Neural progenitor cell (in vitro differentiated cells): Measurements from ENCODE around the gene IL23R. TPM values are rescaled to one million over a fixed set of nuclear protein-coding genes. Genes with fewer than 3 reads are reported as not detected.

Experiments
- DNase-seq: peaks from one replicate; pipeline ENCODE4 v3.0.0-alpha.2; 2016; ENCODE audit warnings: low spot score
- H2AFZ ChIP-seq: fragments of 200-600 bp; sonication (generic); replicated peaks from 2 replicates; pipeline ENCODE4 v1.6.1; 2016; ENCODE audit warnings: antibody characterized with exemption
- H3F3A ChIP-seq: fragments of 200-600 bp; sonication (generic); 2 replicates; pipeline ENCODE4 v1.6.1; 2016; ENCODE audit warnings: antibody characterized with exemption, low read depth
- H3K27ac ChIP-seq: fragments of 200-600 bp; sonication (generic); 2 replicates; pipeline ENCODE4 v1.5.1; 2016; ENCODE audit warnings: mild to moderate bottlenecking
- H3K27me3 ChIP-seq: fragments of 200-600 bp; sonication (generic); 2 replicates; pipeline ENCODE4 v1.6.1; 2016; ENCODE audit warnings: mild to moderate bottlenecking, moderate library complexity
- H3K36me3 ChIP-seq: fragments of 200-600 bp; sonication (generic); 2 replicates; pipeline ENCODE4 v1.5.1; 2016
- H3K4me1 ChIP-seq: fragments of 200-600 bp; sonication (generic); 2 replicates; pipeline ENCODE4 v1.6.1; 2016; ENCODE audit warnings: mixed run types
- H3K4me2 ChIP-seq: fragments of 200-600 bp; sonication (generic); 2 replicates; pipeline ENCODE4 v1.6.1; 2016
- H3K4me3 ChIP-seq: fragments of 200-600 bp; sonication (generic); 2 replicates; pipeline ENCODE4 v1.5.1; 2016
- H3K79me2 ChIP-seq: fragments of 200-600 bp; sonication (generic); 2 replicates; pipeline ENCODE4 v1.6.1; 2016; ENCODE audit warnings: low read depth
- H3K9ac ChIP-seq: fragments of 200-600 bp; sonication (generic); 2 replicates; pipeline ENCODE4 v1.6.1; 2016
- H3K9me3 ChIP-seq: fragments of 200-600 bp; sonication (generic); 2 replicates; pipeline ENCODE4 v1.5.1; 2016; ENCODE audit warnings: low read depth
- H4K20me1 ChIP-seq: fragments of 200-600 bp; sonication (generic); 2 replicates; pipeline ENCODE4 v1.6.1; 2016; ENCODE audit warnings: low read depth
- H3K27ac Mint-ChIP-seq: 3 replicates; pipeline ENCODE4 v1.8.0; 2021; ENCODE audit warnings: mixed read lengths
- H3K27me3 Mint-ChIP-seq: 2 replicates; pipeline ENCODE4 v1.8.0; 2022; ENCODE audit warnings: low read depth, mild to moderate bottlenecking, inconsistent platforms, moderate library complexity, mixed read lengths; ENCODE audit not compliant: insufficient read depth
- H3K36me3 Mint-ChIP-seq: 3 replicates; pipeline ENCODE4 v1.8.0; 2021; ENCODE audit warnings: mixed read lengths
- H3K4me1 Mint-ChIP-seq: 3 replicates; pipeline ENCODE4 v1.8.0; 2021; ENCODE audit warnings: mixed read lengths
- H3K4me3 Mint-ChIP-seq: 3 replicates; pipeline ENCODE4 v1.8.0; 2021; ENCODE audit warnings: mild to moderate bottlenecking, moderate library complexity, mixed read lengths
- H3K9me3 Mint-ChIP-seq: 3 replicates; pipeline ENCODE4 v1.8.0; 2020; ENCODE audit warnings: mixed read lengths
- CTCF ChIP-seq: fragments of 200-600 bp; sonication (generic); IDR thresholded peaks from 2 replicates; pipeline ENCODE4 v1.5.1; 2017; ENCODE audit warnings: antibody characterized with exemption, mild to moderate bottlenecking
- EZH2 ChIP-seq: fragments of 200-600 bp; sonication (generic); IDR thresholded peaks from 2 replicates; pipeline ENCODE4 v1.6.1; 2017; ENCODE audit warnings: antibody characterized with exemption, mild to moderate bottlenecking, moderate library complexity
- EZH2phosphoT487 ChIP-seq: fragments of 200-600 bp; sonication (generic); IDR thresholded peaks from 2 replicates; pipeline ENCODE4 v1.6.1; 2017; ENCODE audit warnings: antibody characterized with exemption
- total RNA-seq: library from RNA; depleted of rRNA; stranded (reverse); fragments of >200 nt; gene quantifications from 2 replicates; pipeline ENCODE4 v1.2.3, GENCODE V29; 2015; ENCODE audit warnings: low replicate concordance

IL23R gene
- total RNA-seq, 1 donor from 2014 or later: not detected

- DNase-seq: no peak
- no peak overlapping the region for H2AFZ ChIP-seq
- Mint-ChIP-seq H3K9me3 (peaks cover 4% of the 10 kb centered on the region), H3K27me3 (peaks cover 2% of the 10 kb centered on the region), H3K4me1 (no peaks in the 10 kb centered on the region), H3K4me3 (no peak overlapping the region), H3K27ac (no peak overlapping the region), H3K36me3 (no peaks in the 10 kb centered on the region)
- no peaks in the 10 kb centered on the region for H3K27me3 ChIP-seq
- no peak overlapping the region for H3K4me2 ChIP-seq
- no peaks in the 10 kb centered on the region for H3K9me3 ChIP-seq
- no peaks in the 10 kb centered on the region for H3K36me3 ChIP-seq
- H3K9ac ChIP-seq: no peak overlapping the region
- no peaks in the 10 kb centered on the region for H4K20me1 ChIP-seq
- no peaks in the 10 kb centered on the region for H3K4me1 ChIP-seq
- H3K4me3 ChIP-seq: no peak overlapping the region
- no peaks in the 10 kb centered on the region for H3F3A ChIP-seq
- H3K79me2 ChIP-seq: no peaks in the 10 kb centered on the region
- no peak overlapping the region for H3K27ac ChIP-seq
- TF ChIP-seq EZH2 (no peak), CTCF (no peak), EZH2phosphoT487 (no peak)
Observed at GRCh38 chr1:67120855-67121619, 45.2 kb upstream of the IL23R start.

GRCh38 chr1:67124455-67124854, 41.8 kb upstream of the IL23R start:
- DNase-seq: no peak
- no peaks in the 10 kb centered on the region for H3K36me3 ChIP-seq
- no peak overlapping the region for H3K9ac ChIP-seq
- H3K27me3 ChIP-seq: no peaks in the 10 kb centered on the region
- H3F3A ChIP-seq: no peaks in the 10 kb centered on the region
- TF ChIP-seq EZH2phosphoT487 (no peak), CTCF (no peak), EZH2 (no peak)
- no peak overlapping the region for H2AFZ ChIP-seq
- Mint-ChIP-seq H3K9me3 (peaks cover 4% of the 10 kb centered on the region), H3K4me1 (no peaks in the 10 kb centered on the region), H3K27ac (no peak overlapping the region), H3K27me3 (peaks cover 2% of the 10 kb centered on the region), H3K4me3 (no peak overlapping the region), H3K36me3 (no peaks in the 10 kb centered on the region)
- no peak overlapping the region for H3K4me2 ChIP-seq
- no peaks in the 10 kb centered on the region for H3K79me2 ChIP-seq
- H3K9me3 ChIP-seq: no peaks in the 10 kb centered on the region
- H3K27ac ChIP-seq: no peak overlapping the region
- H4K20me1 ChIP-seq: no peaks in the 10 kb centered on the region
- no peak overlapping the region for H3K4me3 ChIP-seq
- H3K4me1 ChIP-seq: no peaks in the 10 kb centered on the region

DNA sequence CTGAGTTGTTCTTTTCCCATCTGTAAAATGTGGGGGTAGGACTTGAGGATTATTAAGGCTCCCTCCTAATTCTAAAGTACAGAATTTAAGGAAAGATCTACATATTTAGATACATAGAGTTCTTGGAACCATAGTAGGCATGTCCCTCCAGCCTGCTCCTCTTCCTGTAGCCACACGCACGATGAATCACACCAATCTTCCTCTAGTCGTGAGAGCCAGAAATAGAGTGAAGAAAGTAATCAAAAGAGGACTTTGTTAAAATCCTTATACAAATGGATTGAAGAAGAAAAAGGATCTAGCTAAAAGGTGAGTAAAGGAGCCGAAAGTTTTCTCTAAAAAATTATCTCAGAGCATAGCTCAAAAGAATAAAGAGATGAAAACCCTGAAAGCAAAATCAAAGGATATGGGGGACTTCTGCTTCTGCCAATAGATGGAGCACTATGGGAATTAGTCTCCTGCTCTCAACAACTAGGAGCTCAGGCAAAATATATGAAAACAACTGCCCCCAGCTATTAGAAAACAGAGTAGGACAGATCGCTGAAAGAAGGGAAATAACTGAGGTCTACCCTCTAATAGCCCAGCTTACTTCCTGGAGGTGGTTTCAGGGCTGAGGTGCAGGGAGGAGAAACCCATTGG, 40.0 kb upstream of the IL23R start:
- no peak overlapping the region for H3K4me2 ChIP-seq
- H3F3A ChIP-seq: no peaks in the 10 kb centered on the region
- H3K36me3 ChIP-seq: no peaks in the 10 kb centered on the region
- H3K9me3 ChIP-seq: no peaks in the 10 kb centered on the region
- peak overlapping the region; percentile 91 for H2AFZ ChIP-seq
- H3K4me1 ChIP-seq: no peaks in the 10 kb centered on the region
- no peaks in the 10 kb centered on the region for H3K79me2 ChIP-seq
- no peaks in the 10 kb centered on the region for H3K4me1 Mint-ChIP-seq
- no peaks in the 10 kb centered on the region for H3K9me3 Mint-ChIP-seq
- no peak overlapping the region for H3K27ac Mint-ChIP-seq
- H3K27ac ChIP-seq: no peak overlapping the region
- no peak for DNase-seq
- no peaks in the 10 kb centered on the region for H3K27me3 Mint-ChIP-seq
- H3K27me3 ChIP-seq: no peaks in the 10 kb centered on the region
- no peak overlapping the region for H3K4me3 Mint-ChIP-seq
- no peak overlapping the region for H3K9ac ChIP-seq
- no peaks in the 10 kb centered on the region for H3K36me3 Mint-ChIP-seq
- no peaks in the 10 kb centered on the region for H4K20me1 ChIP-seq
- no peak overlapping the region for H3K4me3 ChIP-seq
- TF ChIP-seq CTCF (peak; percentile 17), EZH2phosphoT487 (no peak), EZH2 (no peak)
